H9 (cell line): ENCODE measurements around the gene SH2D6. TPM values are rescaled to one million over a fixed set of nuclear protein-coding genes. Genes with fewer than 3 reads are reported as not detected.

Source experiments
- DNase-seq: peaks from one replicate; pipeline ENCODE4 v3.0.0-alpha.2; 2017
- H2AFZ ChIP-seq: one replicate; pipeline ENCODE4 v1.6.1; 2013; ENCODE audit warnings: mild to moderate bottlenecking, low read length, control low read depth, moderate library complexity
- H2AK5ac ChIP-seq: 2 replicates; pipeline ENCODE4 v1.6.1; 2013; ENCODE audit warnings: low read length, control low read depth, mixed read lengths; ENCODE audit not compliant: insufficient read length
- H2BK120ac ChIP-seq: one replicate; pipeline ENCODE4 v1.6.1; 2013; ENCODE audit warnings: low read depth, mild to moderate bottlenecking, low read length, control low read depth, inconsistent platforms; ENCODE audit not compliant: poor library complexity, severe bottlenecking
- H2BK12ac ChIP-seq: 2 replicates; pipeline ENCODE4 v1.6.1; 2013; ENCODE audit warnings: low read length, control low read depth, mixed read lengths, low read depth; ENCODE audit not compliant: insufficient read length
- H2BK15ac ChIP-seq: 2 replicates; pipeline ENCODE4 v1.6.1; 2013; ENCODE audit warnings: low read depth, low read length, control low read depth
- H2BK20ac ChIP-seq: one replicate; pipeline ENCODE4 v1.6.1; 2013; ENCODE audit warnings: low read depth, mild to moderate bottlenecking, low read length, control low read depth, inconsistent platforms; ENCODE audit not compliant: poor library complexity, severe bottlenecking
- H2BK5ac ChIP-seq: 2 replicates; pipeline ENCODE4 v1.6.1; 2013; ENCODE audit warnings: low read length, control low read depth, mixed read lengths; ENCODE audit not compliant: insufficient read length
- H3K14ac ChIP-seq: 2 replicates; pipeline ENCODE4 v1.6.1; 2013; ENCODE audit warnings: low read length, control low read depth; ENCODE audit not compliant: insufficient read depth
- H3K18ac ChIP-seq: 2 replicates; pipeline ENCODE4 v1.6.1; 2013; ENCODE audit warnings: low read depth, mild to moderate bottlenecking, mixed read lengths, low read length, control low read depth; ENCODE audit not compliant: insufficient read length
- H3K23ac ChIP-seq: 2 replicates; pipeline ENCODE4 v1.6.1; 2013; ENCODE audit warnings: low read length, control low read depth, mixed read lengths, low read depth; ENCODE audit not compliant: insufficient read length
- H3K23me2 ChIP-seq: 2 replicates; pipeline ENCODE4 v1.6.1; 2013; ENCODE audit warnings: low read depth, mild to moderate bottlenecking, mixed read lengths, low read length, control low read depth; ENCODE audit not compliant: insufficient read length, poor library complexity, severe bottlenecking
- H3K27ac ChIP-seq: 2 replicates; pipeline ENCODE4 v1.5.1; 2013; ENCODE audit warnings: low read length, control low read depth, mixed read lengths, low read depth; ENCODE audit not compliant: insufficient read length
- H3K27me3 ChIP-seq: 2 replicates; pipeline ENCODE4 v1.6.1; 2013; ENCODE audit warnings: low read length, control low read depth, inconsistent platforms; ENCODE audit not compliant: insufficient read depth
- H3K4ac ChIP-seq: 2 replicates; pipeline ENCODE4 v1.6.1; 2013; ENCODE audit warnings: low read depth, mild to moderate bottlenecking, control low read depth, inconsistent platforms, low read length, moderate library complexity
- H3K4me1 ChIP-seq: 2 replicates; pipeline ENCODE4 v1.6.1; 2013; ENCODE audit warnings: low read length, control low read depth, inconsistent platforms; ENCODE audit not compliant: insufficient read depth
- H3K4me2 ChIP-seq: 2 replicates; pipeline ENCODE4 v1.6.1; 2013; ENCODE audit warnings: low read length, control low read depth, mixed read lengths; ENCODE audit not compliant: insufficient read length, insufficient read depth
- H3K56ac ChIP-seq: 2 replicates; pipeline ENCODE4 v1.6.1; 2013; ENCODE audit warnings: low read depth, mild to moderate bottlenecking, mixed read lengths, low read length, control low read depth; ENCODE audit not compliant: insufficient read length
- H3K79me1 ChIP-seq: 2 replicates; pipeline ENCODE4 v1.6.1; 2013; ENCODE audit warnings: low read depth, mild to moderate bottlenecking, moderate library complexity, low read length, control low read depth, inconsistent platforms; ENCODE audit not compliant: insufficient read depth, poor library complexity, severe bottlenecking
- H3K79me2 ChIP-seq: 2 replicates; pipeline ENCODE4 v1.6.1; 2013; ENCODE audit warnings: low read length, control low read depth, inconsistent platforms; ENCODE audit not compliant: insufficient read depth
- H3K9ac ChIP-seq: 2 replicates; pipeline ENCODE4 v1.6.1; 2013; ENCODE audit warnings: low read length, control low read depth, mixed read lengths; ENCODE audit not compliant: insufficient read length; ENCODE audit errors: extremely low read depth
- H3K9me3 ChIP-seq: one replicate; pipeline ENCODE4 v1.6.1; 2013; ENCODE audit warnings: low read depth, low read length, inconsistent platforms; ENCODE audit not compliant: control insufficient read depth
- H3T11ph ChIP-seq: one replicate; pipeline ENCODE4 v1.6.1; 2013; ENCODE audit warnings: mild to moderate bottlenecking, low read length, control low read depth, inconsistent platforms
- H4K20me1 ChIP-seq: one replicate; pipeline ENCODE4 v1.6.1; 2013; ENCODE audit not compliant: control insufficient read depth, insufficient read length, insufficient read depth
- H4K5ac ChIP-seq: 2 replicates; pipeline ENCODE4 v1.6.1; 2013; ENCODE audit warnings: low read depth, mild to moderate bottlenecking, mixed read lengths, low read length, control low read depth; ENCODE audit not compliant: insufficient read length
- H4K8ac ChIP-seq: replicated peaks from 2 replicates; pipeline ENCODE4 v1.6.1; 2013; ENCODE audit warnings: low read length, control low read depth, mixed read lengths, low read depth; ENCODE audit not compliant: insufficient read length
- H4K91ac ChIP-seq: 2 replicates; pipeline ENCODE4 v1.6.1; 2013; ENCODE audit warnings: low read depth, mild to moderate bottlenecking, moderate library complexity, mixed read lengths, low read length, control low read depth; ENCODE audit not compliant: insufficient read length
- H3K27ac Mint-ChIP-seq, 3 experiments: 2 replicates in 2 of 3; 3 replicates in 1 of 3; pipeline ENCODE4 v1.8.0; 2020 to 2021; ENCODE audit warnings: mixed read lengths in 3 of 3, mild to moderate bottlenecking in 1 of 3, moderate library complexity in 1 of 3
- H3K27me3 Mint-ChIP-seq: 2 replicates; pipeline ENCODE4 v1.8.0; 2021; ENCODE audit warnings: low read depth, mild to moderate bottlenecking, moderate library complexity, mixed read lengths
- H3K36me3 Mint-ChIP-seq, 3 experiments: 2 replicates in 2 of 3; 3 replicates in 1 of 3; pipeline ENCODE4 v1.8.0; 2020 to 2021; ENCODE audit warnings: low read depth in 3 of 3, mixed read lengths in 3 of 3; ENCODE audit not compliant: insufficient read depth in 1 of 3
- H3K4me1 Mint-ChIP-seq, 2 experiments: 2 replicates each; pipeline ENCODE4 v1.8.0; 2020; ENCODE audit warnings: mixed read lengths in 2 of 2
- H3K4me3 Mint-ChIP-seq, 2 experiments: 2 replicates in 1 of 2; 3 replicates in 1 of 2; pipeline ENCODE4 v1.8.0; 2020 to 2021; ENCODE audit warnings: mild to moderate bottlenecking in 2 of 2, mixed read lengths in 2 of 2, moderate library complexity in 1 of 2
- H3K9me3 Mint-ChIP-seq, 2 experiments: 2 replicates in 1 of 2; 3 replicates in 1 of 2; pipeline ENCODE4 v1.8.0; 2020; ENCODE audit warnings: mild to moderate bottlenecking in 2 of 2, mixed read lengths in 2 of 2, moderate library complexity in 1 of 2
- WGBS: extraction: QIAGEN DNeasy Blood & Tissue Kit; methylation state at CpG from one replicate; pipeline ENCODE4 v1.1.7; 2013; ENCODE audit warnings: missing lambda C conversion rate, low lambda C conversion rate, mixed read lengths; ENCODE audit not compliant: insufficient read length; ENCODE audit errors: extremely low coverage; 5-methylcytosine and 5-hydroxymethylcytosine counted together
- total RNA-seq: library from RNA; stranded (reverse); gene quantifications from 2 replicates; pipeline ENCODE4 v1.2.1, GENCODE V29; 2021
- TF ChIP-seq, protein P1 (sequence below): fragments of 200-600 bp; sonication (generic); conservative IDR thresholded peaks from 3 replicates; pipeline ENCODE4 v1.8.0; 2021; ENCODE audit warnings: antibody characterized with exemption, mild to moderate bottlenecking

SH2D6 gene
- total RNA-seq, 1 experiment from 2014 or later, result 0.61 TPM

GRCh38 chr2:85409845-85410583 is 8.5 kb upstream of the SH2D6 start, which contains the start of gene CAPG:
CAPG (minus strand) TSS chr2:85410366; CDS start chr2:85402145, 8,221 bp downstream.
- peak within 1 kb of the TSS; percentile 1 to 82 (median 64); a peak in 2 of 7 replicates for H3K27ac Mint-ChIP-seq
- Histone ChIP-seq H2AFZ (no peak within 1 kb of the TSS), H4K8ac (no peak within 1 kb of the TSS), H2AK5ac (peak within 1 kb of the TSS; percentile 39), H4K5ac (no peak within 1 kb of the TSS), H2BK20ac (no peak within 1 kb of the TSS), H3K4me2 (peak within 1 kb of the TSS; percentile 23), H2BK15ac (no peak within 1 kb of the TSS), H4K20me1 (no peaks in the 10 kb centered on the region), H3K27me3 (no peaks in the 10 kb centered on the region), H2BK12ac (no peak within 1 kb of the TSS), H3T11ph (no peak within 1 kb of the TSS), H2BK120ac (no peak within 1 kb of the TSS), H4K91ac (no peak within 1 kb of the TSS), H3K18ac (no peak within 1 kb of the TSS), H3K23me2 (peaks cover 8% of the 10 kb centered on the region), H3K4me1 (peaks cover 25% of the 10 kb centered on the region), H3K9ac (no peak within 1 kb of the TSS), H3K79me1 (no peaks in the 10 kb centered on the region), H3K79me2 (no peaks in the 10 kb centered on the region), H3K56ac (no peak within 1 kb of the TSS), H3K4ac (no peak within 1 kb of the TSS), H3K27ac (no peak within 1 kb of the TSS), H3K9me3 (no peaks in the 10 kb centered on the region), H3K23ac (no peak within 1 kb of the TSS), H2BK5ac (no peak within 1 kb of the TSS), H3K14ac (peak within 1 kb of the TSS; percentile 60; the same call in 1 of the 2 replicates)
- WGBS, result no CpG with 5 or more reads among the region's 12 CpGs
- peaks cover 0 to under 1% of the 10 kb centered on the region in 2 experiments; a peak in 2 of 5 replicates for H3K9me3 Mint-ChIP-seq
- H3K36me3 Mint-ChIP-seq, result no peaks in the 10 kb centered on the region
- TF ChIP-seq, protein P1, sequence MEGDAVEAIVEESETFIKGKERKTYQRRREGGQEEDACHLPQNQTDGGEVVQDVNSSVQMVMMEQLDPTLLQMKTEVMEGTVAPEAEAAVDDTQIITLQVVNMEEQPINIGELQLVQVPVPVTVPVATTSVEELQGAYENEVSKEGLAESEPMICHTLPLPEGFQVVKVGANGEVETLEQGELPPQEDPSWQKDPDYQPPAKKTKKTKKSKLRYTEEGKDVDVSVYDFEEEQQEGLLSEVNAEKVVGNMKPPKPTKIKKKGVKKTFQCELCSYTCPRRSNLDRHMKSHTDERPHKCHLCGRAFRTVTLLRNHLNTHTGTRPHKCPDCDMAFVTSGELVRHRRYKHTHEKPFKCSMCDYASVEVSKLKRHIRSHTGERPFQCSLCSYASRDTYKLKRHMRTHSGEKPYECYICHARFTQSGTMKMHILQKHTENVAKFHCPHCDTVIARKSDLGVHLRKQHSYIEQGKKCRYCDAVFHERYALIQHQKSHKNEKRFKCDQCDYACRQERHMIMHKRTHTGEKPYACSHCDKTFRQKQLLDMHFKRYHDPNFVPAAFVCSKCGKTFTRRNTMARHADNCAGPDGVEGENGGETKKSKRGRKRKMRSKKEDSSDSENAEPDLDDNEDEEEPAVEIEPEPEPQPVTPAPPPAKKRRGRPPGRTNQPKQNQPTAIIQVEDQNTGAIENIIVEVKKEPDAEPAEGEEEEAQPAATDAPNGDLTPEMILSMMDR, result no peak
- H3K4me3 Mint-ChIP-seq, result peak within 1 kb of the TSS; percentile 24 to 63; a peak in 4 of 5 replicates
- H3K4me1 Mint-ChIP-seq, result peaks cover 44 to 48% of the 10 kb centered on the region in 2 experiments
- peak; percentile 68 for DNase-seq
- no peaks in the 10 kb centered on the region; the same call in 1 of the 2 replicates for H3K27me3 Mint-ChIP-seq
